Measurements from ENCODE around the gene EMILIN1. TPM values are rescaled to one million over a fixed set of nuclear protein-coding genes. Genes with fewer than 3 reads are reported as not detected.

EMILIN1 gene
- total RNA-seq, 1 donor from 2014 or later, result 180 TPM

DNA sequence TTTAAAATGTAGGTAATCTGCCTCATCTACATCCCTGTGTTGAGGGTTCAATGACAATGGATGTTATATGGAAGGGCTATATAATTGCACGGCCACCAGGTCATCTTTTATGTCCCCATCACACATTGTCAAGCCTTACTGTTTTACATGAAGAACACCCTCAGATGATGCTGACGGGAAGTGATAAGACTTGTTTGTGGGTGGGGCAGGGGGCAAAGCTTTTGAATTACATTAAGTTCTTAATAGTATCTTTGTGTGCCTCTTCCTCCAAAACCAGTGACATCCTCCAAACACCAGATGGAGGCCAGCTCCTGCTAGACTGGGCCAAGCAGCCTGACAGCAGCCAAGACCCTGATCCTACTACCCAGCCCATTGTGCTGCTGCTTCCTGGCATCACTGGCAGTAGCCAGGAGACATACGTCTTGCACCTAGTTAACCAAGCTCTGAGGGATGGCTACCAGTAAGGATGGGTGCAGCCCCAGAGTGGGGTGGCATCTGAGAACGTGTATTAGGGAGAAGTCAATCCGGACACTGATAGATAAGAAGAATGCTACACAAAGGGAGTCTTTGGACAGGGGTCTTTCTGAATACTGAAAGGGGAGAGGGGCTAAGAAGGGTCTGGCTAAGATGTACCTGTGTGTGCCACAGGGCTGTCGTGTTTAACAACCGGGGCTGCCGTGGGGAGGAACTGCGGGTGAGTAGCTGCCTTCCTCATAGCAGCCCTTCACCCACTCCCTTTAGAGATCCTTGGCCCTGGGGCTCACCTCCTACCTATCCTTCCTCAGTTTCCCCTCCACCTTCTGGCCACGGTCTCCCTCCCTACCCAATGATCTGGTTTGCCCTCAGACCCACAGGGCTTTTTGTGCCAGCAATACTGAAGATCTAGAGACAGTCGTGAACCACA, 50.5 kb downstream of the EMILIN1 start:
- no peak overlapping the region for H3K27ac Mint-ChIP-seq (ENCODE audit: unreplicated experiment)
- no peaks in the 10 kb centered on the region for H3K27me3 Mint-ChIP-seq (ENCODE audit: low read depth)
- H3K36me3 Mint-ChIP-seq (ENCODE audit: low read depth), result peaks cover 9% of the 10 kb centered on the region
- DNase-seq (ENCODE audit: low spot score), result no peak
- TF ChIP-seq, protein P1, sequence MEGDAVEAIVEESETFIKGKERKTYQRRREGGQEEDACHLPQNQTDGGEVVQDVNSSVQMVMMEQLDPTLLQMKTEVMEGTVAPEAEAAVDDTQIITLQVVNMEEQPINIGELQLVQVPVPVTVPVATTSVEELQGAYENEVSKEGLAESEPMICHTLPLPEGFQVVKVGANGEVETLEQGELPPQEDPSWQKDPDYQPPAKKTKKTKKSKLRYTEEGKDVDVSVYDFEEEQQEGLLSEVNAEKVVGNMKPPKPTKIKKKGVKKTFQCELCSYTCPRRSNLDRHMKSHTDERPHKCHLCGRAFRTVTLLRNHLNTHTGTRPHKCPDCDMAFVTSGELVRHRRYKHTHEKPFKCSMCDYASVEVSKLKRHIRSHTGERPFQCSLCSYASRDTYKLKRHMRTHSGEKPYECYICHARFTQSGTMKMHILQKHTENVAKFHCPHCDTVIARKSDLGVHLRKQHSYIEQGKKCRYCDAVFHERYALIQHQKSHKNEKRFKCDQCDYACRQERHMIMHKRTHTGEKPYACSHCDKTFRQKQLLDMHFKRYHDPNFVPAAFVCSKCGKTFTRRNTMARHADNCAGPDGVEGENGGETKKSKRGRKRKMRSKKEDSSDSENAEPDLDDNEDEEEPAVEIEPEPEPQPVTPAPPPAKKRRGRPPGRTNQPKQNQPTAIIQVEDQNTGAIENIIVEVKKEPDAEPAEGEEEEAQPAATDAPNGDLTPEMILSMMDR (IDR thresholded peaks at IDR 0.05), result no peak
- H3K4me1 Mint-ChIP-seq (ENCODE audit: low read depth), result peaks cover 16% of the 10 kb centered on the region
- no peak overlapping the region for H3K4me3 Mint-ChIP-seq (ENCODE audit: unreplicated experiment)
- H3K9me3 Mint-ChIP-seq (ENCODE audit: low read depth), result no peaks in the 10 kb centered on the region

DNA sequence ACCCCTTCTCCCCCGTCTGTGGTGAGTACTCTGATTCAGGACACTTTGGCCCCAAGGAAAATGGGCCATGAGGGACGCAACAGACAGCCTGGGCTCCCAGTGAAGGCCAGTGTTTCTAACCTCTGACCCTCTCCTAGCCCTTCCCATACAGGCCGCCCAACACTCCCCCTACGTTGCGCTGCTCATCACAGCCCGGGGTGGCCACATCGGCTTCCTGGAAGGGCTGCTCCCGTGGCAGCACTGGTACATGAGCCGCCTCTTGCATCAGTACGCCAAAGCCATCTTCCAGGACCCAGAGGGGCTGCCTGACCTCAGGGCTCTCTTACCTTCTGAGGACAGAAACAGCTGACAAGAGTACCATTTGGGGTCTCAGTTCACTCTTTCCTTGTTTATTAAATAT, 52.0 kb downstream of the EMILIN1 start:
- Mint-ChIP-seq H3K27ac (ENCODE audit: unreplicated experiment) (no peak overlapping the region), H3K4me1 (ENCODE audit: low read depth) (peaks cover 14% of the 10 kb centered on the region), H3K27me3 (ENCODE audit: low read depth) (no peaks in the 10 kb centered on the region), H3K4me3 (ENCODE audit: unreplicated experiment) (no peak overlapping the region), H3K9me3 (ENCODE audit: low read depth) (no peaks in the 10 kb centered on the region), H3K36me3 (ENCODE audit: low read depth) (peaks cover 9% of the 10 kb centered on the region)
- no peak for DNase-seq (ENCODE audit: low spot score)
- TF ChIP-seq, protein P1 (IDR thresholded peaks at IDR 0.05), result no peak

DNA sequence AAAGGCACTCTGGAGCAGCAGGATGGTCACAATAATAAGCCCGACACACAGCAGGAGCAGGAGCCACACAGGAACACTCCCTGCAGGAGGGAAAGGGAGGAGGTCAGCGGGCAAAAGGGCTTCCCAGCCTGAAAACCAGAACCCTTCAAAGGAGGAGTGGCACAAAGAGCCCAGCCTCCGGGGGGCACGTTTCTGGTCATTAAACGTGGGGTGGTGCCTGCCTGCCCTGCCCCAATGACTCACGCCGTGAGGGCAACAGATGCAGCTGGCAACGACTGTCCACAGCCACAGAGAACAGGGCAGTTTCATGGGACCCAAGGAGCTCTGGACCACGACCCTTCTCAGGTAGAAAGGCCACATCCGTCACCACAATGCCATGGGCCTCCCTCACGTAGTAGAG, 53.0 kb downstream of the EMILIN1 start:
- H3K9me3 Mint-ChIP-seq (ENCODE audit: low read depth), result no peaks in the 10 kb centered on the region
- peaks cover 14% of the 10 kb centered on the region for H3K4me1 Mint-ChIP-seq (ENCODE audit: low read depth)
- DNase-seq (ENCODE audit: low spot score), result no peak
- H3K36me3 Mint-ChIP-seq (ENCODE audit: low read depth), result peaks cover 9% of the 10 kb centered on the region
- H3K27ac Mint-ChIP-seq (ENCODE audit: unreplicated experiment), result no peak overlapping the region
- no peak overlapping the region for H3K4me3 Mint-ChIP-seq (ENCODE audit: unreplicated experiment)
- TF ChIP-seq, protein P1 (IDR thresholded peaks at IDR 0.05), result no peak
- no peaks in the 10 kb centered on the region for H3K27me3 Mint-ChIP-seq (ENCODE audit: low read depth)

DNA sequence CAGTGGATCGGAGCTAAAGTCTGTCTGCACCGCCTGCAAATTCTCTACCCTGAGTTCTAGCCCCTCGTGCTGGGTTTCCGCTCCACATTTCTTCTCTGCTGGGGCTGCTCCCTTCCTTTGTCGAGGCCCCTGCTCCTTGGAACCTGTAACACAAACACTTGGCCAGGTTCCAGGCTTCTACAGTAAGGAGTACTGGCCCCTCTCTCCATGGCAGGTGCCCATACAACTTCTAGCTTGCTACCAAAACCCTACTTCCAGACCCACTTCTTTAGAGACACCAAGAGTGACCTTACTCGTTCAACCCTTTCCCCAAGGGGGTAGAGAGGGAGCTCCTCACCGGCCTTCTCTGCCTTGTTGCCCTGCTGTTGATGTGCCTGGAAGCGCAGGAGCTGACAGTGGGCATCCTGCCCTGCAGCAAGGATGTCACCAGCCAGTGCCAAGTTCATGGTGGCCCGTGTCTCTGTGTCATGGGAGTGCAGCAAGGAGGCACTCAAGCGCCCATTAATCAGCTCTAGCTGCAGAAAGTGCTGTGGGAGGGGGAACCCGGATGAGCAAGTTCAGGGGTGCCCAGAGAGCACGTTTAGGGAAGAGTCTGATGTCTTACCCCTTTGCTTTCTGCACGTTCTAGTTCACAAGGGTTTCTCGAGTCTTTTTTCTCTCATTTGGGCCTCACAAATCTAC, 54.9 kb downstream of the EMILIN1 start:
- DNase-seq (ENCODE audit: low spot score), result no peak
- Mint-ChIP-seq H3K4me1 (ENCODE audit: low read depth) (peaks cover 14% of the 10 kb centered on the region), H3K27ac (ENCODE audit: unreplicated experiment) (peak overlapping the region; percentile 51), H3K27me3 (ENCODE audit: low read depth) (no peaks in the 10 kb centered on the region), H3K4me3 (ENCODE audit: unreplicated experiment) (peak overlapping the region; percentile 91), H3K9me3 (ENCODE audit: low read depth) (no peaks in the 10 kb centered on the region), H3K36me3 (ENCODE audit: low read depth) (peaks cover 9% of the 10 kb centered on the region)
- TF ChIP-seq, protein P1 (IDR thresholded peaks at IDR 0.05), result no peak
